SK-N-SH (cell line): Measurements from ENCODE around the gene C7.
"Not testable (repeated sequence)": the region's sequence is repeated elsewhere in the genome, so short reads cannot be mapped to it uniquely, and the experiment has no call there.

Experiments used
- CTCF ChIP-seq: fragments of 200-600 bp; sonication (generic); IDR thresholded peaks from 2 replicates; pipeline ENCODE4 v1.6.1; 2017; ENCODE audit warnings: antibody characterized with exemption, mild to moderate bottlenecking, moderate library complexity
- EP300 ChIP-seq, 2 experiments: IDR thresholded peaks; 2 replicates each; pipeline versions ENCODE4 v1.4.0 to v1.6.1; 2012; ENCODE audit warnings: borderline replicate concordance in 1 of 2, low read depth in 1 of 2, low read length in 1 of 2
- FOSL2 ChIP-seq: IDR thresholded peaks from 2 replicates; pipeline ENCODE4 v1.4.0; 2012; ENCODE audit warnings: low read depth, mild to moderate bottlenecking, moderate library complexity, borderline replicate concordance
- GABPA ChIP-seq: IDR thresholded peaks from 2 replicates; pipeline ENCODE4 v1.4.0; 2012; ENCODE audit warnings: low read depth, mild to moderate bottlenecking
- JUND ChIP-seq: IDR thresholded peaks from 2 replicates; pipeline ENCODE4 v1.4.0; 2012
- MAX ChIP-seq: IDR thresholded peaks from 2 replicates; pipeline ENCODE4 v1.4.0; 2012; ENCODE audit warnings: low read depth
- POLR2AphosphoS5 ChIP-seq: IDR thresholded peaks from 2 replicates; pipeline ENCODE4 v1.6.1; 2012; ENCODE audit warnings: low read depth, low read length
- RAD21 ChIP-seq: IDR thresholded peaks from 2 replicates; pipeline ENCODE4 v1.6.1; 2012; ENCODE audit warnings: mild to moderate bottlenecking, low read length
- REST ChIP-seq: IDR thresholded peaks from 2 replicates; pipeline ENCODE4 v1.6.1; 2012; ENCODE audit warnings: mild to moderate bottlenecking, low read depth, low read length, moderate library complexity
- RFX5 ChIP-seq: IDR thresholded peaks from 2 replicates; pipeline ENCODE4 v1.6.1; 2012; ENCODE audit warnings: mild to moderate bottlenecking, improper control_type of control experiment, low read length
- USF1 ChIP-seq: IDR thresholded peaks from 2 replicates; pipeline ENCODE4 v1.4.0; 2012; ENCODE audit warnings: low read depth, borderline replicate concordance
- YY1 ChIP-seq: IDR thresholded peaks from 2 replicates; pipeline ENCODE4 v1.4.0; 2012; ENCODE audit warnings: low read depth, mild to moderate bottlenecking

- not testable (repeated sequence) for TF ChIP-seq CTCF; MAX; FOSL2; USF1; RAD21; GABPA; REST; POLR2AphosphoS5; JUND; EP300 (IDR thresholded peaks at IDR 0.05; ENCODE audit: borderline replicate concordance in 1 of 2, low read depth in 1 of 2, low read length in 1 of 2); RFX5; YY1
Measured at GRCh38 chr5:40895440-40896425, 13.6 kb upstream of the C7 start.
